K562 (cell line): Measurements from ENCODE around the gene MTOR. TPM values are rescaled to one million over a fixed set of nuclear protein-coding genes. Genes with fewer than 3 reads are reported as not detected.

Experiments used
- ATAC-seq: fragments of 200-7000 bp; cut with Tn5 transposase; 3 replicates; pipeline ENCODE4 v1.9.1; 2020; ENCODE audit warnings: moderate library complexity
- BruUV-seq: library from RNA; stranded (reverse); fragments of 400-500 nt; replicated peaks from 2 replicates; lab custom pipeline; 2021; lab: Mats Ljungman, UMichigan
- CTCF ChIA-PET: fragments of 300-600 bp; formaldehyde crosslinking; extraction: SDS; loops from one replicate; lab custom pipeline; 2021; ENCODE audit warnings: low intra/inter-chr PET ratio; lab: Yijun Ruan, JAX
- POLR2A ChIA-PET: fragments of 300-600, 350-650 bp; sonication (Branson Sonifier 250); formaldehyde crosslinking; extraction: SDS; loops from one replicate; lab custom pipeline; 2021; ENCODE audit warnings: antibody characterized with exemption, inconsistent platforms; lab: Yijun Ruan, JAX
- DNase-seq, 4 experiments: peaks; one replicate each; pipeline versions ENCODE4 v3.0.0 to v3.0.0-alpha.2; 2011 to 2018; ENCODE audit warnings: low spot score in 3 of 4, mixed read lengths in 3 of 4; ENCODE audit errors: extremely low read depth in 1 of 4
- FAIRE-seq: peaks from 2 replicates; lab custom pipeline; 2011; peaks lifted over from hg19 to GRCh38; lab: Jason Lieb, UNC
- H2AFZ ChIP-seq: 2 replicates; pipeline ENCODE4 v1.6.0; 2011; ENCODE audit warnings: low read depth, low read length, control low read depth, inconsistent platforms
- H3K27ac ChIP-seq: fragments of 200-600 bp; 3 replicates; pipeline ENCODE4 v1.8.0; 2011; ENCODE audit warnings: low read depth, mild to moderate bottlenecking, control low read depth, inconsistent platforms, low read length, moderate library complexity, mixed read lengths; ENCODE audit errors: extremely low read depth
- H3K27me3 ChIP-seq, 2 experiments: fragments of 300-600 bp in 1 of 2; 2 replicates in 1 of 2; 3 replicates in 1 of 2; pipeline versions ENCODE4 v1.6.0 to v1.8.0; 2011; ENCODE audit warnings: inconsistent platforms in 2 of 2, low read length in 2 of 2, mild to moderate bottlenecking in 1 of 2, mixed read lengths in 1 of 2, moderate library complexity in 1 of 2; ENCODE audit not compliant: control insufficient read depth in 2 of 2, insufficient read depth in 2 of 2
- H3K36me3 ChIP-seq: fragments of 300-600 bp; 3 replicates; pipeline ENCODE4 v1.8.0; 2011; ENCODE audit warnings: mild to moderate bottlenecking, low read length, inconsistent platforms; ENCODE audit not compliant: control insufficient read depth, insufficient read depth
- H3K4me1 ChIP-seq, 2 experiments: fragments of 200-600 bp in 1 of 2; replicated peaks in 1 of 2; 2 replicates in 1 of 2; 3 replicates in 1 of 2; pipeline versions ENCODE4 v1.5.1 to v1.8.0; 2011; ENCODE audit warnings: inconsistent platforms in 2 of 2, low read length in 2 of 2, mild to moderate bottlenecking in 1 of 2, mixed read lengths in 1 of 2, moderate library complexity in 1 of 2; ENCODE audit not compliant: control insufficient read depth in 2 of 2, insufficient read depth in 2 of 2
- H3K4me2 ChIP-seq: 2 replicates; pipeline ENCODE4 v1.6.1; 2011; ENCODE audit warnings: low read length, control low read depth, inconsistent platforms, mixed read lengths; ENCODE audit not compliant: insufficient read depth
- H3K4me3 ChIP-seq: fragments of 200-600 bp; sonication (generic), shearing (Covaris generic); 2 replicates; pipeline ENCODE4 v1.5.1; 2016; ENCODE audit warnings: control low read depth, inconsistent platforms
- H3K79me2 ChIP-seq: fragments of 200-600 bp; 3 replicates; pipeline ENCODE4 v1.8.0; 2011; ENCODE audit warnings: low read length, inconsistent platforms; ENCODE audit not compliant: control insufficient read depth, insufficient read depth
- H3K9ac ChIP-seq, 2 experiments: 2 replicates each; pipeline versions ENCODE4 v1.6.0 to v1.6.1; 2011; ENCODE audit warnings: low read depth in 2 of 2, low read length in 2 of 2, control low read depth in 1 of 2, inconsistent platforms in 1 of 2, mild to moderate bottlenecking in 1 of 2, mixed read lengths in 1 of 2; ENCODE audit not compliant: insufficient read depth in 1 of 2
- H3K9me1 ChIP-seq: one replicate; pipeline ENCODE4 v1.6.0; 2011; ENCODE audit warnings: inconsistent platforms, mild to moderate bottlenecking, low read length, moderate library complexity; ENCODE audit not compliant: control insufficient read depth, insufficient read depth
- H3K9me3 ChIP-seq: replicated peaks from 2 replicates; pipeline ENCODE4 v1.5.1; 2011; ENCODE audit warnings: low read depth, low read length, inconsistent platforms; ENCODE audit not compliant: control insufficient read depth, insufficient read depth
- H4K20me1 ChIP-seq: replicated peaks from 2 replicates; pipeline ENCODE4 v1.6.1; 2011; ENCODE audit warnings: low read length, inconsistent platforms, mixed read lengths; ENCODE audit not compliant: control insufficient read depth, insufficient read depth
- ARID1B ChIP-seq: fragments of 450-650 bp; IDR thresholded peaks from 2 replicates; pipeline ENCODE4 v1.6.1; 2016; ENCODE audit warnings: antibody characterized with exemption, mild to moderate bottlenecking, inconsistent platforms
- DDX20 ChIP-seq: fragments of 450-650 bp; IDR thresholded peaks from 2 replicates; pipeline ENCODE4 v1.6.1; 2016; ENCODE audit warnings: missing genetic modification characterization, low read depth, mild to moderate bottlenecking, missing compliant biosample characterization, moderate library complexity
- HDGF ChIP-seq: fragments of 450-650 bp; IDR thresholded peaks from 2 replicates; pipeline ENCODE4 v1.6.1; 2016
- MEIS2 ChIP-seq: fragments of 450-650 bp; IDR thresholded peaks from 2 replicates; pipeline ENCODE4 v1.6.1; 2014; ENCODE audit warnings: mild to moderate bottlenecking; ENCODE audit not compliant: partially characterized antibody
- SMAD1 ChIP-seq: fragments of 150-350 bp; IDR thresholded peaks from 2 replicates; pipeline ENCODE4 v1.6.1; 2014; ENCODE audit warnings: low read length, low read depth; ENCODE audit not compliant: partially characterized antibody
- ZC3H8 ChIP-seq: fragments of 450-650 bp; IDR thresholded peaks from 2 replicates; pipeline ENCODE4 v1.6.1; 2017
- ZNF24 ChIP-seq: fragments of 450-650 bp; IDR thresholded peaks from 2 replicates; pipeline ENCODE4 v1.6.1; 2016
- WGBS: fragments of 100-300 bp; shearing (Covaris generic); methylation state at CpG from one replicate; pipeline ENCODE4 v1.1.6; 2016; ENCODE audit warnings: low coverage, mixed read lengths; ENCODE audit not compliant: insufficient coverage; ENCODE audit errors: missing lambda C conversion rate; 5-methylcytosine and 5-hydroxymethylcytosine counted together
- in situ Hi-C: fragments of 300-500 bp; cut with MboI; formaldehyde crosslinking; loops from 4 replicates; pipeline ENCODE4 v1.15.0; 2018; ENCODE audit warnings: inconsistent platforms, mixed read lengths
- intact Hi-C: fragments of 100-400 bp; cut with micrococcal nuclease; formaldehyde crosslinking; loops from 2 replicates; pipeline ENCODE4 v1.14.2; 2022
- polyA plus RNA-seq, 8 experiments: library from polyadenylated mRNA; depleted of rRNA in 4 of 8; stranded (reverse) in 5 of 8; unstranded in 3 of 8; fragments of >200 nt; fragmentation: Nextera tagmentation in 2 of 8; fragmentation: Illumina TruSeq in 1 of 8; extraction: Ambion mirVana in 2 of 8; extraction: Trizol in 1 of 8; gene quantifications; 2 replicates each; pipeline versions ENCODE4 v1.2.1 to v1.2.3, GENCODE V29; 2011 to 2014; ENCODE audit warnings: inconsistent platforms in 1 of 8, missing spikeins in 1 of 8
- total RNA-seq, 7 experiments: library from RNA; depleted of rRNA in 6 of 7; stranded (reverse); fragments of >200 nt in 6 of 7; fragmentation: Illumina TruSeq in 2 of 7; extraction: Trizol in 2 of 7; gene quantifications; 2 replicates each; pipeline versions ENCODE4 v1.2.1 to v1.2.3, GENCODE V29; 2011 to 2021; ENCODE audit warnings: low replicate concordance in 1 of 7
- TF ChIP-seq, protein P1 (sequence below), 2 experiments: IDR thresholded peaks in 1 of 2; conservative IDR thresholded peaks in 1 of 2; 2 replicates each; pipeline ENCODE4 v1.6.1; 2016; ENCODE audit warnings: low read depth in 2 of 2, mild to moderate bottlenecking in 1 of 2, missing compliant biosample characterization in 1 of 2, missing genetic modification characterization in 1 of 2, moderate library complexity in 1 of 2
- TF ChIP-seq, protein P2 (sequence below), 3 experiments: fragments of 200-800 bp in 1 of 3; sonication (Bioruptor generic) in 1 of 3; sonication (generic) in 1 of 3; formaldehyde crosslinking in 1 of 3; IDR thresholded peaks; 2 replicates each; pipeline versions ENCODE4 v1.6.1 to v1.8.0; 2016 to 2022; ENCODE audit warnings: mild to moderate bottlenecking in 2 of 3, missing compliant biosample characterization in 2 of 3, missing genetic modification characterization in 2 of 3, missing genetic modification reagents in 1 of 3
- TF ChIP-seq, protein P3 (sequence below): fragments of 450-650 bp; formaldehyde crosslinking; IDR thresholded peaks from 2 replicates; pipeline ENCODE4 v1.4.0; 2020; ENCODE audit warnings: mild to moderate bottlenecking, mixed read lengths
- TF ChIP-seq, protein P4 (sequence below): fragments of 250-450 bp; sonication (Bioruptor Pico); IDR thresholded peaks from 2 replicates; pipeline ENCODE4 v1.8.0; 2021; ENCODE audit warnings: moderate library complexity, mild to moderate bottlenecking, inconsistent platforms
- TF ChIP-seq, protein P5 (sequence below): sonication (generic); formaldehyde crosslinking; IDR thresholded peaks from 2 replicates; pipeline ENCODE4 v1.4.0; 2020; ENCODE audit warnings: mild to moderate bottlenecking, missing genetic modification reagents

MTOR gene
- total and polyA plus RNA-seq, 9 of the 15 experiments (the other 6 are each of a cell fraction or from before 2014, with no cell fraction given) = 11.4 to 71.4 (median 52.2) TPM

DNA sequence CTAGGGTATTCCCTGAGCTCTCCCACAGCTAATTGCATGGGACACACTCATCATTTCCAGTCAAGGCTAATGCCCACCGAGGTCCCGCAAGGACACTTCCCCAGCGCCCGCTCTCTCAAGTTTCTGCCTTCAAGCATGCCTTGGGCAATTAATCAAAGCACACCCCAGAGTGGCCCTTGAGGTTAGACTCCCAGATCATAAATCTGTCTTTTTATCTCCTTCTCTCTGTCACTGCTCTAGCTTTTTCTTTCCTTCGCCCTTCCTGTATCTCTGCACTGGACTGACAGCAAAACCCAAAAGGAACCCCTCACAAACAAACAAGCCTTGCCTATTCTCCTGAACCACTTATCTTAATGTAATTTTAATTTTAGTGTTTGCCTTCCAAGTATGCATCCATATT is 154.8 kb downstream of the MTOR start:
- Histone ChIP-seq H3K4me2 (no peak overlapping the region), H3K9me3 (no peaks in the 10 kb centered on the region), H4K20me1 (no peaks in the 10 kb centered on the region), H3K4me3 (no peak overlapping the region), H3K27ac (no peak overlapping the region), H3K36me3 (peaks cover 63% of the 10 kb centered on the region), H3K79me2 (no peaks in the 10 kb centered on the region), H3K4me1 (no peaks in the 10 kb centered on the region), H3K9ac (no peak overlapping the region), H3K27me3 (no peaks in the 10 kb centered on the region), H2AFZ (no peak overlapping the region), H3K9me1 (no peaks in the 10 kb centered on the region)
- FAIRE-seq (no peak), ATAC-seq (no peak), DNase-seq (no peak)
- in situ Hi-C loops = no loop called here
- ChIA-PET CTCF (no interaction called here), POLR2A (interaction anchor here (1.2 to 4.2 kb wide), 2 partner anchors 9 to 17 kb away, joined by 3 to 28 read pairs; partner anchors contain the start of gene EXOSC10)
- TF ChIP-seq HDGF (no peak), MEIS2 (peak; percentile 65), DDX20 (tag) (no peak), SMAD1 (no peak), ZNF24 (no peak), ARID1B (no peak), ZC3H8 (no peak)
- TF ChIP-seq, protein P1, sequence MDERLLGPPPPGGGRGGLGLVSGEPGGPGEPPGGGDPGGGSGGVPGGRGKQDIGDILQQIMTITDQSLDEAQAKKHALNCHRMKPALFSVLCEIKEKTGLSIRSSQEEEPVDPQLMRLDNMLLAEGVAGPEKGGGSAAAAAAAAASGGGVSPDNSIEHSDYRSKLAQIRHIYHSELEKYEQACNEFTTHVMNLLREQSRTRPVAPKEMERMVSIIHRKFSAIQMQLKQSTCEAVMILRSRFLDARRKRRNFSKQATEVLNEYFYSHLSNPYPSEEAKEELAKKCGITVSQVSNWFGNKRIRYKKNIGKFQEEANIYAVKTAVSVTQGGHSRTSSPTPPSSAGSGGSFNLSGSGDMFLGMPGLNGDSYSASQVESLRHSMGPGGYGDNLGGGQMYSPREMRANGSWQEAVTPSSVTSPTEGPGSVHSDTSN (CRISPR knock-in tag; IDR thresholded peaks at IDR 0.05; ENCODE audit: low read depth) = no peak
- TF ChIP-seq, protein P1 (tag; conservative IDR thresholded peaks at IDR 0.05; ENCODE audit: low read depth) = peak; percentile 93
- TF ChIP-seq, protein P2, sequence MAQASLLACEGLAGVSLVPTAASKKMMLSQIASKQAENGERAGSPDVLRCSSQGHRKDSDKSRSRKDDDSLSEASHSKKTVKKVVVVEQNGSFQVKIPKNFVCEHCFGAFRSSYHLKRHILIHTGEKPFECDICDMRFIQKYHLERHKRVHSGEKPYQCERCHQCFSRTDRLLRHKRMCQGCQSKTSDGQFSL (CRISPR knock-in tag; IDR thresholded peaks at IDR 0.05) = no peak
- TF ChIP-seq, protein P2 (tag; IDR thresholded peaks at IDR 0.05) = no peak
- TF ChIP-seq, protein P3, sequence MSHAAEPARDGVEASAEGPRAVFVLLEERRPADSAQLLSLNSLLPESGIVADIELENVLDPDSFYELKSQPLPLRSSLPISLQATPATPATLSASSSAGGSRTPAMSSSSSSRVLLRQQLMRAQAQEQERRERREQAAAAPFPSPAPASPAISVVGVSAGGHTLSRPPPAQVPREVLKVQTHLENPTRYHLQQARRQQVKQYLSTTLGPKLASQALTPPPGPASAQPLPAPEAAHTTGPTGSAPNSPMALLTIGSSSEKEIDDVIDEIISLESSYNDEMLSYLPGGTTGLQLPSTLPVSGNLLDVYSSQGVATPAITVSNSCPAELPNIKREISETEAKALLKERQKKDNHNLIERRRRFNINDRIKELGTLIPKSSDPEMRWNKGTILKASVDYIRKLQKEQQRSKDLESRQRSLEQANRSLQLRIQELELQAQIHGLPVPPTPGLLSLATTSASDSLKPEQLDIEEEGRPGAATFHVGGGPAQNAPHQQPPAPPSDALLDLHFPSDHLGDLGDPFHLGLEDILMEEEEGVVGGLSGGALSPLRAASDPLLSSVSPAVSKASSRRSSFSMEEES = no peak
- TF ChIP-seq, protein P4, sequence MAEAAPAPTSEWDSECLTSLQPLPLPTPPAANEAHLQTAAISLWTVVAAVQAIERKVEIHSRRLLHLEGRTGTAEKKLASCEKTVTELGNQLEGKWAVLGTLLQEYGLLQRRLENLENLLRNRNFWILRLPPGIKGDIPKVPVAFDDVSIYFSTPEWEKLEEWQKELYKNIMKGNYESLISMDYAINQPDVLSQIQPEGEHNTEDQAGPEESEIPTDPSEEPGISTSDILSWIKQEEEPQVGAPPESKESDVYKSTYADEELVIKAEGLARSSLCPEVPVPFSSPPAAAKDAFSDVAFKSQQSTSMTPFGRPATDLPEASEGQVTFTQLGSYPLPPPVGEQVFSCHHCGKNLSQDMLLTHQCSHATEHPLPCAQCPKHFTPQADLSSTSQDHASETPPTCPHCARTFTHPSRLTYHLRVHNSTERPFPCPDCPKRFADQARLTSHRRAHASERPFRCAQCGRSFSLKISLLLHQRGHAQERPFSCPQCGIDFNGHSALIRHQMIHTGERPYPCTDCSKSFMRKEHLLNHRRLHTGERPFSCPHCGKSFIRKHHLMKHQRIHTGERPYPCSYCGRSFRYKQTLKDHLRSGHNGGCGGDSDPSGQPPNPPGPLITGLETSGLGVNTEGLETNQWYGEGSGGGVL (CRISPR knock-in tag) = no peak
- TF ChIP-seq, protein P5, sequence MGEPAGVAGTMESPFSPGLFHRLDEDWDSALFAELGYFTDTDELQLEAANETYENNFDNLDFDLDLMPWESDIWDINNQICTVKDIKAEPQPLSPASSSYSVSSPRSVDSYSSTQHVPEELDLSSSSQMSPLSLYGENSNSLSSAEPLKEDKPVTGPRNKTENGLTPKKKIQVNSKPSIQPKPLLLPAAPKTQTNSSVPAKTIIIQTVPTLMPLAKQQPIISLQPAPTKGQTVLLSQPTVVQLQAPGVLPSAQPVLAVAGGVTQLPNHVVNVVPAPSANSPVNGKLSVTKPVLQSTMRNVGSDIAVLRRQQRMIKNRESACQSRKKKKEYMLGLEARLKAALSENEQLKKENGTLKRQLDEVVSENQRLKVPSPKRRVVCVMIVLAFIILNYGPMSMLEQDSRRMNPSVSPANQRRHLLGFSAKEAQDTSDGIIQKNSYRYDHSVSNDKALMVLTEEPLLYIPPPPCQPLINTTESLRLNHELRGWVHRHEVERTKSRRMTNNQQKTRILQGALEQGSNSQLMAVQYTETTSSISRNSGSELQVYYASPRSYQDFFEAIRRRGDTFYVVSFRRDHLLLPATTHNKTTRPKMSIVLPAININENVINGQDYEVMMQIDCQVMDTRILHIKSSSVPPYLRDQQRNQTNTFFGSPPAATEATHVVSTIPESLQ (CRISPR knock-in tag) = no peak
- intact Hi-C loops = no loop called here
- 85% methylated on average over 5 of the region's 5 CpGs for WGBS
- BruUV-seq = no TSS peak
